HepG2 (cell line): ENCODE results near the gene AMOTL2. TPM values are rescaled to one million over a fixed set of nuclear protein-coding genes. Genes with fewer than 3 reads are reported as not detected.

Experiments used
- DNMT1 ChIP-seq: sonication (generic); formaldehyde crosslinking; IDR thresholded peaks from 2 replicates; pipeline ENCODE4 v1.5.1; 2020; ENCODE audit warnings: mild to moderate bottlenecking, missing genetic modification reagents
- NR3C1 ChIP-seq: sonication (generic); formaldehyde crosslinking; IDR thresholded peaks from 2 replicates; pipeline ENCODE4 v1.4.0; 2020; ENCODE audit warnings: missing genetic modification reagents
- SALL1 ChIP-seq: sonication (generic); formaldehyde crosslinking; IDR thresholded peaks from 2 replicates; pipeline ENCODE4 v1.8.0; 2022; ENCODE audit warnings: mild to moderate bottlenecking, missing genetic modification reagents
- ZNF3 ChIP-seq: IDR thresholded peaks from 2 replicates; pipeline ENCODE4 v1.7.0; 2017; ENCODE audit warnings: inconsistent platforms
- ZNF432 ChIP-seq: sonication (generic); formaldehyde crosslinking; IDR thresholded peaks from 2 replicates; pipeline ENCODE4 v1.5.0; 2020; ENCODE audit warnings: missing genetic modification reagents, mild to moderate bottlenecking, borderline replicate concordance
- ZNF468 ChIP-seq: sonication (generic); formaldehyde crosslinking; IDR thresholded peaks from 2 replicates; pipeline ENCODE4 v1.8.0; 2022; ENCODE audit warnings: mild to moderate bottlenecking, moderate library complexity, missing genetic modification reagents
- ZNF484 ChIP-seq: sonication (generic); formaldehyde crosslinking; IDR thresholded peaks from 2 replicates; pipeline ENCODE4 v1.5.1; 2020; ENCODE audit warnings: mild to moderate bottlenecking, low read depth, missing genetic modification reagents, borderline replicate concordance
- ZNF782 ChIP-seq: sonication (generic); formaldehyde crosslinking; IDR thresholded peaks from 2 replicates; pipeline ENCODE4 v1.4.0; 2020; ENCODE audit warnings: missing genetic modification reagents, mild to moderate bottlenecking, borderline replicate concordance
- polyA plus RNA-seq, 8 experiments: library from polyadenylated mRNA; depleted of rRNA in 3 of 8; stranded (reverse) in 7 of 8; unstranded in 1 of 8; fragments of >200 nt; fragmentation: Illumina TruSeq in 4 of 8; extraction: Trizol in 4 of 8; gene quantifications; 2 replicates each; pipeline versions ENCODE4 v1.2.1 to v1.2.3, GENCODE V29; 2011 to 2016; ENCODE audit warnings: low read depth in 4 of 8, missing spikeins in 1 of 8, mixed read lengths in 1 of 8; ENCODE audit not compliant: insufficient read depth in 1 of 8
- total RNA-seq, 5 experiments: library from RNA; depleted of rRNA; stranded (reverse); fragments of >200 nt; fragmentation: Illumina TruSeq; extraction: Trizol; gene quantifications; 2 replicates each; pipeline ENCODE4 v1.2.3, GENCODE V29; 2016; ENCODE audit warnings: low read depth in 1 of 5
- TF ChIP-seq, protein P1 (sequence below): IDR thresholded peaks from 2 replicates; pipeline ENCODE4 v1.4.0; 2020; ENCODE audit warnings: mild to moderate bottlenecking, missing genetic modification reagents
- TF ChIP-seq, protein P2 (sequence below): sonication (generic); formaldehyde crosslinking; conservative IDR thresholded peaks from 2 replicates; pipeline ENCODE4 v1.8.0; 2022; ENCODE audit warnings: mild to moderate bottlenecking, moderate library complexity, missing genetic modification reagents

AMOTL2 gene
- total and polyA plus RNA-seq, 2 of the 13 experiments (the other 11 are each of a cell fraction or from before 2014, with no cell fraction given), result 17.3 to 18.5 TPM

DNA sequence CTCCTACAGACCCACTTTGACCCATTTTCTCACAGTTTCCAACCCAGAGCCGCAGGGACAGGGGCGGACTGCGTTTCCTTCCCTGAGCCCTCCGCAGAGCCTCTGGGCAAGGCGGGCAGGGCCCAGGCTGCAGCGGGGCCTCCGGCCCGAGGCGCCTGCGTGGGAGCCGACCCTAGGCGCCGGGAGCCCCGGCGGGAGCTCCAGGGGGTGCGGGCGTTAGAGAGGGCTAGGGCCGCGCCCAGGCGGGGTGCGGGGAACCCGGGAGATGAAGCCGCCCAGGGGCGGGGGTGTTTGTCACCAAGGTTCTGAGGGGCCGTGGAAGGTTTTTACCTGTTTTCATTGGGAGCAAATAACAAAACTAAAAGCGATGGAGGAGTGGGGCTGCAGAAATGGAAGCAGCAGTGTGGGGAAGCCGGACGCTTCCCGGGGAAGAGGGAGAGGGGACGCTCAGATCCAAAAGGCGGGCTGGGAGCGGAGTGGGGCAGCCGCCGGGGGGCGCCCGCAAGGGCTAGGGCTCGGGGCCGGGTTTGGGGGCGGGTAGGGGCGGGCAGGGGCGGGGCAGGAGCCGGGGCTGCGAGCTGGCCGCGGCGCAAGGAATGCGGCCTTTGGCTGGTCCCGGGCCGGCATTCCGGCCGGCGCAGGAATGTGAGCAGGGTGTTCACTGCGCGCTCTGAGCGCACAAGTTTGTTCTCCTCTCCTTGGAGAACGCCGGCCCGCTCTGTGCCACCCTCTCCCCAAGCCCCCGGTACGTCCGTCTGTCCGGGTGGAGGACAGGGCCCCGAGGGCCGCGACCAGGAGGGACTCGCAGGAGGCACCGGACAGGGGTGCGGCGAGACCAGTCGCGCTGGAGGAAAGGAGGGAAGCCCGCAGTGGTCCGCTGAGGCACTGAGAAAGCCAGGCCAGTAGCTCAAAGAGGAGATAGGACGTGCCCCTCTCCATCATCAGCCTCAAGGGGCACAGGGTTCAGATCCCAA lies 61.1 kb downstream of the AMOTL2 start (continued):
- TF ChIP-seq, protein P1, sequence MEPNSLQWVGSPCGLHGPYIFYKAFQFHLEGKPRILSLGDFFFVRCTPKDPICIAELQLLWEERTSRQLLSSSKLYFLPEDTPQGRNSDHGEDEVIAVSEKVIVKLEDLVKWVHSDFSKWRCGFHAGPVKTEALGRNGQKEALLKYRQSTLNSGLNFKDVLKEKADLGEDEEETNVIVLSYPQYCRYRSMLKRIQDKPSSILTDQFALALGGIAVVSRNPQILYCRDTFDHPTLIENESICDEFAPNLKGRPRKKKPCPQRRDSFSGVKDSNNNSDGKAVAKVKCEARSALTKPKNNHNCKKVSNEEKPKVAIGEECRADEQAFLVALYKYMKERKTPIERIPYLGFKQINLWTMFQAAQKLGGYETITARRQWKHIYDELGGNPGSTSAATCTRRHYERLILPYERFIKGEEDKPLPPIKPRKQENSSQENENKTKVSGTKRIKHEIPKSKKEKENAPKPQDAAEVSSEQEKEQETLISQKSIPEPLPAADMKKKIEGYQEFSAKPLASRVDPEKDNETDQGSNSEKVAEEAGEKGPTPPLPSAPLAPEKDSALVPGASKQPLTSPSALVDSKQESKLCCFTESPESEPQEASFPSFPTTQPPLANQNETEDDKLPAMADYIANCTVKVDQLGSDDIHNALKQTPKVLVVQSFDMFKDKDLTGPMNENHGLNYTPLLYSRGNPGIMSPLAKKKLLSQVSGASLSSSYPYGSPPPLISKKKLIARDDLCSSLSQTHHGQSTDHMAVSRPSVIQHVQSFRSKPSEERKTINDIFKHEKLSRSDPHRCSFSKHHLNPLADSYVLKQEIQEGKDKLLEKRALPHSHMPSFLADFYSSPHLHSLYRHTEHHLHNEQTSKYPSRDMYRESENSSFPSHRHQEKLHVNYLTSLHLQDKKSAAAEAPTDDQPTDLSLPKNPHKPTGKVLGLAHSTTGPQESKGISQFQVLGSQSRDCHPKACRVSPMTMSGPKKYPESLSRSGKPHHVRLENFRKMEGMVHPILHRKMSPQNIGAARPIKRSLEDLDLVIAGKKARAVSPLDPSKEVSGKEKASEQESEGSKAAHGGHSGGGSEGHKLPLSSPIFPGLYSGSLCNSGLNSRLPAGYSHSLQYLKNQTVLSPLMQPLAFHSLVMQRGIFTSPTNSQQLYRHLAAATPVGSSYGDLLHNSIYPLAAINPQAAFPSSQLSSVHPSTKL, result peak; percentile 37; the same call in 1 of the 2 replicates
- TF ChIP-seq NR3C1 (CRISPR knock-in tag) (no peak), ZNF484 (CRISPR knock-in tag) (no peak), ZNF432 (CRISPR knock-in tag) (no peak), DNMT1 (CRISPR knock-in tag) (0 out of 2 replicates have a peak, but pooled peaks have one; percentile 40), ZNF3 (CRISPR knock-in tag) (no peak), ZNF782 (CRISPR knock-in tag) (peak; percentile 75; the same call in 1 of the 2 replicates), ZNF468 (CRISPR knock-in tag) (no peak), SALL1 (peak; percentile 42; the same call in 1 of the 2 replicates)
- TF ChIP-seq, protein P2, sequence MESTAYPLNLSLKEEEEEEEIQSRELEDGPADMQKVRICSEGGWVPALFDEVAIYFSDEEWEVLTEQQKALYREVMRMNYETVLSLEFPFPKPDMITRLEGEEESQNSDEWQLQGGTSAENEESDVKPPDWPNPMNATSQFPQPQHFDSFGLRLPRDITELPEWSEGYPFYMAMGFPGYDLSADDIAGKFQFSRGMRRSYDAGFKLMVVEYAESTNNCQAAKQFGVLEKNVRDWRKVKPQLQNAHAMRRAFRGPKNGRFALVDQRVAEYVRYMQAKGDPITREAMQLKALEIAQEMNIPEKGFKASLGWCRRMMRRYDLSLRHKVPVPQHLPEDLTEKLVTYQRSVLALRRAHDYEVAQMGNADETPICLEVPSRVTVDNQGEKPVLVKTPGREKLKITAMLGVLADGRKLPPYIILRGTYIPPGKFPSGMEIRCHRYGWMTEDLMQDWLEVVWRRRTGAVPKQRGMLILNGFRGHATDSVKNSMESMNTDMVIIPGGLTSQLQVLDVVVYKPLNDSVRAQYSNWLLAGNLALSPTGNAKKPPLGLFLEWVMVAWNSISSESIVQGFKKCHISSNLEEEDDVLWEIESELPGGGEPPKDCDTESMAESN (CRISPR knock-in tag), result no peak
